HepG2 (cell line): ENCODE results near the gene PWWP2A. TPM values are rescaled to one million over a fixed set of nuclear protein-coding genes. Genes with fewer than 3 reads are reported as not detected.
A peak's percentile ranks its signal among the peaks of the same experiment; 100 is the strongest.

Experiments
- ATAC-seq: fragments of 200-7000 bp; cut with Tn5 transposase; 3 replicates; pipeline ENCODE4 v1.9.1; 2020; ENCODE audit warnings: mild to moderate bottlenecking, moderate library complexity
- BruUV-seq: library from RNA; stranded (reverse); fragments of 400-500 nt; replicated peaks from 2 replicates; lab custom pipeline; 2021; lab: Mats Ljungman, UMichigan
- CTCF ChIA-PET: fragments of 300-600 bp; formaldehyde crosslinking; extraction: SDS; loops from one replicate; lab custom pipeline; 2021; ENCODE audit warnings: low total read pairs, inconsistent platforms, low intra/inter-chr PET ratio; lab: Yijun Ruan, JAX
- POLR2A ChIA-PET: fragments of 350-600 bp; sonication (Branson Sonifier 250); formaldehyde crosslinking; loops from one replicate; lab custom pipeline; 2020; ENCODE audit warnings: antibody characterized with exemption, inconsistent platforms; lab: Yijun Ruan, JAX
- DNase-seq: peaks from one replicate; pipeline ENCODE4 v3.0.0-alpha.2; 2015; ENCODE audit warnings: low spot score
- FAIRE-seq: peaks from 3 replicates; lab custom pipeline; 2011; peaks lifted over from hg19 to GRCh38; lab: Jason Lieb, UNC
- H2AFZ ChIP-seq: one replicate; pipeline ENCODE4 v1.6.1; 2011; ENCODE audit warnings: low read length, inconsistent platforms
- H3K27ac ChIP-seq: fragments of 300-600 bp; 3 replicates; pipeline ENCODE4 v1.8.0; 2011; ENCODE audit warnings: mixed run types, mild to moderate bottlenecking, mixed read lengths, low read length, inconsistent platforms; ENCODE audit not compliant: insufficient read depth; ENCODE audit errors: extremely low read length
- H3K27me3 ChIP-seq, 2 experiments: fragments of 200-600 bp in 1 of 2; 2 replicates in 1 of 2; 3 replicates in 1 of 2; pipeline versions ENCODE4 v1.6.0 to v1.8.0; 2011; ENCODE audit warnings: low read length in 2 of 2, mild to moderate bottlenecking in 2 of 2, moderate library complexity in 2 of 2, inconsistent platforms in 1 of 2; ENCODE audit not compliant: insufficient read depth in 2 of 2, control insufficient read depth in 1 of 2
- H3K36me3 ChIP-seq, 2 experiments: fragments of 200-600 bp in 1 of 2; replicated peaks in 1 of 2; 2 replicates in 1 of 2; 3 replicates in 1 of 2; pipeline versions ENCODE4 v1.5.1 to v1.8.0; 2011; ENCODE audit warnings: low read length in 2 of 2, inconsistent platforms in 1 of 2; ENCODE audit not compliant: insufficient read depth in 2 of 2, control insufficient read depth in 1 of 2
- H3K4me1 ChIP-seq: 2 replicates; pipeline ENCODE4 v1.5.1; 2012; ENCODE audit warnings: low read length, inconsistent platforms; ENCODE audit not compliant: insufficient read depth
- H3K4me2 ChIP-seq: 2 replicates; pipeline ENCODE4 v1.6.0; 2011; ENCODE audit warnings: low read depth, low read length, inconsistent platforms
- H3K4me3 ChIP-seq, 3 experiments: fragments of 200-600 bp in 1 of 3; sonication (generic), shearing (Covaris generic) in 1 of 3; replicated peaks in 1 of 3; 2 replicates each; pipeline ENCODE4 v1.5.1; 2011 to 2016; ENCODE audit warnings: low read length in 3 of 3, inconsistent platforms in 2 of 3, low read depth in 2 of 3, mild to moderate bottlenecking in 2 of 3, control low read depth in 1 of 3, mixed read lengths in 1 of 3; ENCODE audit not compliant: insufficient read depth in 1 of 3
- H3K79me2 ChIP-seq: one replicate; pipeline ENCODE4 v1.6.1; 2011; ENCODE audit warnings: low read length, inconsistent platforms; ENCODE audit not compliant: insufficient read depth
- H3K9ac ChIP-seq: 2 replicates; pipeline ENCODE4 v1.6.0; 2011; ENCODE audit warnings: mild to moderate bottlenecking, low read depth, low read length, inconsistent platforms; ENCODE audit not compliant: insufficient read depth
- H3K9me3 ChIP-seq: 2 replicates; pipeline ENCODE4 v1.5.1; 2012; ENCODE audit warnings: mild to moderate bottlenecking, low read length
- H4K20me1 ChIP-seq: 2 replicates; pipeline ENCODE4 v1.6.0; 2011; ENCODE audit warnings: inconsistent platforms, mild to moderate bottlenecking, low read length, moderate library complexity; ENCODE audit not compliant: insufficient read depth
- ZNF335 ChIP-seq: sonication (generic); formaldehyde crosslinking; IDR thresholded peaks from 2 replicates; pipeline ENCODE4 v1.4.0; 2020; ENCODE audit warnings: missing genetic modification reagents
- ZNF549 ChIP-seq: sonication (generic); formaldehyde crosslinking; IDR thresholded peaks from 2 replicates; pipeline ENCODE4 v1.5.0; 2020; ENCODE audit warnings: missing genetic modification reagents
- ZNF569 ChIP-seq: sonication (generic); formaldehyde crosslinking; IDR thresholded peaks from 2 replicates; pipeline ENCODE4 v1.5.0; 2020; ENCODE audit warnings: mild to moderate bottlenecking, missing genetic modification reagents, moderate library complexity, borderline replicate concordance
- ZNF770 ChIP-seq: sonication (generic); formaldehyde crosslinking; IDR thresholded peaks from 2 replicates; pipeline ENCODE4 v1.5.0; 2020; ENCODE audit warnings: mild to moderate bottlenecking, missing genetic modification reagents
- WGBS: methylation state at CpG from one replicate; pipeline ENCODE4 v1.1.6; 2017; ENCODE audit warnings: low lambda C conversion rate; 5-methylcytosine and 5-hydroxymethylcytosine counted together
- in situ Hi-C: cut with HindIII; loops from 2 replicates; pipeline ENCODE4 v1.10.0; 2017; ENCODE audit warnings: low pct_unique_long_range_greater_than_20kb; ENCODE audit not compliant: extremely low pct_ligation_motif_present
- intact Hi-C: fragments of 100-400 bp; cut with micrococcal nuclease; formaldehyde crosslinking; loops from one replicate; pipeline ENCODE4 v1.10.0; 2022; ENCODE audit not compliant: unreplicated experiment
- polyA plus RNA-seq, 8 experiments: library from polyadenylated mRNA; depleted of rRNA in 3 of 8; stranded (reverse) in 7 of 8; unstranded in 1 of 8; fragments of >200 nt; fragmentation: Illumina TruSeq in 4 of 8; extraction: Trizol in 4 of 8; gene quantifications; 2 replicates each; pipeline versions ENCODE4 v1.2.1 to v1.2.3, GENCODE V29; 2011 to 2016; ENCODE audit warnings: low read depth in 4 of 8, missing spikeins in 1 of 8, mixed read lengths in 1 of 8; ENCODE audit not compliant: insufficient read depth in 1 of 8
- total RNA-seq, 5 experiments: library from RNA; depleted of rRNA; stranded (reverse); fragments of >200 nt; fragmentation: Illumina TruSeq; extraction: Trizol; gene quantifications; 2 replicates each; pipeline ENCODE4 v1.2.3, GENCODE V29; 2016; ENCODE audit warnings: low read depth in 1 of 5

The PWWP2A gene
- total and polyA plus RNA-seq, 2 of the 13 experiments (the other 11 are each of a cell fraction or from before 2014, with no cell fraction given): 7.3 to 16.9 TPM

DNA sequence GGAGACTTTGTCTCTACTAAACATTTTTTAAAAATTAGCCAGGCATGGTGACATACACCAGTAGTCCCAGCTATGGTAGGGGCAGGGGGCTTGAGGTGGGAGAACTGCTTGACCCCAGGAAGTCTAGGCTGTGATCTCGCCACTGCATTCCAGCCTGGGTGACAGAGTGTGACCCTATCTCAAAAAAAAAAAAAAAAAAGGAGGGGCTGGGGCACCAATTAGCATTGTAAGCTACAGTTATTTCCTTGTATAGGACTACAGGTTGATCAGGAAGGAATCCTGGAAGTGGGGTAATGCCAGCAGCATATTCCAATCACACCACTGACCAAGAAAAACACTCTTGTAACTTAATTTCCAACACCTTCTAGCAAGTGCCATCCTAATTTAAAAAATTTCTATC, 32.1 kb downstream of the PWWP2A start:
- DNase-seq (no peak), FAIRE-seq (no peak), ATAC-seq (no peak)
- H3K27me3 ChIP-seq: no peaks in the 10 kb centered on the region
- no TSS peak for BruUV-seq
- in situ Hi-C loops: no loop called here
- POLR2A ChIA-PET: no interaction called here
- no peak overlapping the region for H3K4me2 ChIP-seq
- no peak for TF ChIP-seq ZNF549 (CRISPR knock-in tag)
- no peak for TF ChIP-seq ZNF335 (CRISPR knock-in tag)
- no peak overlapping the region for H3K4me3 ChIP-seq
- WGBS: 100% methylated on average over 1 of the region's 1 CpG
- H3K27ac ChIP-seq: no peak overlapping the region
- intact Hi-C loops: no loop called here
- H4K20me1 ChIP-seq: no peaks in the 10 kb centered on the region
- CTCF ChIA-PET: no interaction called here
- no peaks in the 10 kb centered on the region for H3K79me2 ChIP-seq
- no peak overlapping the region for H3K9ac ChIP-seq
- H3K4me1 ChIP-seq: no peaks in the 10 kb centered on the region
- H3K9me3 ChIP-seq: no peaks in the 10 kb centered on the region
- peaks cover 0 to 3% of the 10 kb centered on the region in 2 experiments; a peak in 3 of 5 replicates for H3K36me3 ChIP-seq
- no peak overlapping the region for H2AFZ ChIP-seq

GRCh38 chr5:160084144-160084543, 35.1 kb downstream of the PWWP2A start:
- H3K9ac ChIP-seq: no peak overlapping the region

More at GRCh38 chr5:160084144-160084543, 35.1 kb downstream of the PWWP2A start:
- Histone ChIP-seq H4K20me1 (no peaks in the 10 kb centered on the region), H3K27me3 (no peaks in the 10 kb centered on the region), H3K36me3 (no peaks in the 10 kb centered on the region; a peak in 1 of 5 replicates), H3K4me2 (no peak overlapping the region), H3K27ac (no peak overlapping the region), H2AFZ (no peak overlapping the region), H3K79me2 (no peaks in the 10 kb centered on the region), H3K4me1 (no peaks in the 10 kb centered on the region), H3K9me3 (no peaks in the 10 kb centered on the region), H3K4me3 (no peak overlapping the region)
- in situ Hi-C loops: no loop called here
- WGBS: 100% methylated on average over 1 of the region's 1 CpG
- ChIA-PET CTCF (no interaction called here), POLR2A (no interaction called here)
- TF ChIP-seq ZNF569 (CRISPR knock-in tag) (no peak), ZNF770 (CRISPR knock-in tag) (peak; percentile 56)
- no TSS peak for BruUV-seq
- DNase-seq (no peak), ATAC-seq (no peak; the same call in 2 of the 3 replicates), FAIRE-seq (no peak)
- intact Hi-C loops: no loop called here
